HepG2 (cell line): Measurements from ENCODE around the gene FTSJ1. TPM values are rescaled to one million over a fixed set of nuclear protein-coding genes. Genes with fewer than 3 reads are reported as not detected.

Source experiments
- SP1 ChIP-seq, 2 experiments: fragments of 450-650 bp in 1 of 2; sonication (generic) in 1 of 2; formaldehyde crosslinking in 1 of 2; IDR thresholded peaks; 2 replicates each; pipeline versions ENCODE4 v1.4.0 to v1.6.1; 2016 to 2020; ENCODE audit warnings: missing genetic modification reagents in 1 of 2
- THRA ChIP-seq: sonication (generic); formaldehyde crosslinking; IDR thresholded peaks from 2 replicates; pipeline ENCODE4 v1.4.0; 2020; ENCODE audit warnings: missing genetic modification reagents, borderline replicate concordance
- ZBTB39 ChIP-seq: sonication (generic); formaldehyde crosslinking; IDR thresholded peaks from 2 replicates; pipeline ENCODE4 v1.5.0; 2020; ENCODE audit warnings: missing genetic modification reagents
- ZBTB7B ChIP-seq: sonication (generic); formaldehyde crosslinking; IDR thresholded peaks from 2 replicates; pipeline ENCODE4 v1.4.0; 2020; ENCODE audit warnings: missing genetic modification reagents
- ZNF646 ChIP-seq: sonication (generic); formaldehyde crosslinking; IDR thresholded peaks from 2 replicates; pipeline ENCODE4 v1.9.0; 2021; ENCODE audit warnings: mild to moderate bottlenecking, missing genetic modification reagents
- ZNF687 ChIP-seq: sonication (generic); formaldehyde crosslinking; IDR thresholded peaks from 2 replicates; pipeline ENCODE4 v1.5.1; 2020; ENCODE audit warnings: mild to moderate bottlenecking, missing genetic modification reagents, moderate library complexity
- ZNF777 ChIP-seq: sonication (generic); formaldehyde crosslinking; IDR thresholded peaks from 2 replicates; pipeline ENCODE4 v1.4.0; 2020; ENCODE audit warnings: missing genetic modification reagents
- polyA plus RNA-seq, 8 experiments: library from polyadenylated mRNA; depleted of rRNA in 3 of 8; stranded (reverse) in 7 of 8; unstranded in 1 of 8; fragments of >200 nt; fragmentation: Illumina TruSeq in 4 of 8; extraction: Trizol in 4 of 8; gene quantifications; 2 replicates each; pipeline versions ENCODE4 v1.2.1 to v1.2.3, GENCODE V29; 2011 to 2016; ENCODE audit warnings: low read depth in 4 of 8, missing spikeins in 1 of 8, mixed read lengths in 1 of 8; ENCODE audit not compliant: insufficient read depth in 1 of 8
- total RNA-seq, 5 experiments: library from RNA; depleted of rRNA; stranded (reverse); fragments of >200 nt; fragmentation: Illumina TruSeq; extraction: Trizol; gene quantifications; 2 replicates each; pipeline ENCODE4 v1.2.3, GENCODE V29; 2016; ENCODE audit warnings: low read depth in 1 of 5
- TF ChIP-seq, protein P1 (sequence below): sonication (generic); formaldehyde crosslinking; IDR thresholded peaks from 2 replicates; pipeline ENCODE4 v1.5.0; 2020; ENCODE audit warnings: missing genetic modification reagents, mild to moderate bottlenecking, borderline replicate concordance
- TF ChIP-seq, protein P2 (sequence below): sonication (generic); formaldehyde crosslinking; IDR thresholded peaks from 2 replicates; pipeline ENCODE4 v1.5.0; 2020; ENCODE audit warnings: missing genetic modification reagents, mild to moderate bottlenecking, borderline replicate concordance

Gene FTSJ1
- total and polyA plus RNA-seq, 2 of the 13 experiments (the other 11 are each of a cell fraction or from before 2014, with no cell fraction given): 30.3 to 37.9 TPM

GRCh38 chrX:48470833-48471118 is 5.2 kb upstream of the FTSJ1 start (continued):
- TF ChIP-seq THRA (CRISPR knock-in tag): 0 out of 2 replicates have a peak, but pooled peaks have one; percentile 7
- TF ChIP-seq SP1 (IDR thresholded peaks at IDR 0.05): no peak
- no peak for TF ChIP-seq SP1 (CRISPR knock-in tag; IDR thresholded peaks at IDR 0.05)
- 0 out of 2 replicates have a peak, but pooled peaks have one; percentile 12 for TF ChIP-seq ZBTB39
- peak; percentile 35 for TF ChIP-seq ZNF687 (CRISPR knock-in tag)
- TF ChIP-seq ZNF646 (CRISPR knock-in tag): 0 out of 2 replicates have a peak, but pooled peaks have one; percentile 4
- no peak for TF ChIP-seq ZBTB7B (CRISPR knock-in tag)
- no peak for TF ChIP-seq ZNF777
- TF ChIP-seq, protein P1, sequence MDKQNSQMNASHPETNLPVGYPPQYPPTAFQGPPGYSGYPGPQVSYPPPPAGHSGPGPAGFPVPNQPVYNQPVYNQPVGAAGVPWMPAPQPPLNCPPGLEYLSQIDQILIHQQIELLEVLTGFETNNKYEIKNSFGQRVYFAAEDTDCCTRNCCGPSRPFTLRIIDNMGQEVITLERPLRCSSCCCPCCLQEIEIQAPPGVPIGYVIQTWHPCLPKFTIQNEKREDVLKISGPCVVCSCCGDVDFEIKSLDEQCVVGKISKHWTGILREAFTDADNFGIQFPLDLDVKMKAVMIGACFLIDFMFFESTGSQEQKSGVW (CRISPR knock-in tag): no peak
- TF ChIP-seq, protein P2, sequence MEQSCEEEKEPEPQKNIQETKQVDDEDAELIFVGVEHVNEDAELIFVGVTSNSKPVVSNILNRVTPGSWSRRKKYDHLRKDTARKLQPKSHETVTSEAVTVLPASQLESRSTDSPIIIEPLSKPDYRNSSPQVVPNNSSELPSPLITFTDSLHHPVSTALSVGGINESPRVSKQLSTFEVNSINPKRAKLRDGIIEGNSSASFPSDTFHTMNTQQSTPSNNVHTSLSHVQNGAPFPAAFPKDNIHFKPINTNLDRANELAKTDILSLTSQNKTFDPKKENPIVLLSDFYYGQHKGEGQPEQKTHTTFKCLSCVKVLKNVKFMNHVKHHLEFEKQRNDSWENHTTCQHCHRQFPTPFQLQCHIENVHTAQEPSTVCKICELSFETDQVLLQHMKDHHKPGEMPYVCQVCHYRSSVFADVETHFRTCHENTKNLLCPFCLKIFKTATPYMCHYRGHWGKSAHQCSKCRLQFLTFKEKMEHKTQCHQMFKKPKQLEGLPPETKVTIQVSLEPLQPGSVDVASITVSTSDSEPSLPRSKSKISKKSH: no peak
